Endodermal cell (in vitro differentiated cells): Measurements from ENCODE around the gene ZNF680. TPM values are rescaled to one million over a fixed set of nuclear protein-coding genes. Genes with fewer than 3 reads are reported as not detected.
A peak's percentile ranks its signal among the peaks of the same experiment; 100 is the strongest.
"Not testable (repeated sequence)": the region's sequence is repeated elsewhere in the genome, so short reads cannot be mapped to it uniquely, and the experiment has no call there.

Experiments used
- DNase-seq: peaks from one replicate; pipeline ENCODE4 v3.0.0-alpha.2; 2017
- H3K27ac ChIP-seq: 2 replicates; pipeline ENCODE4 v1.5.1; 2013; ENCODE audit warnings: mild to moderate bottlenecking, low read depth, low read length, moderate library complexity
- H3K27me3 ChIP-seq: 2 replicates; pipeline ENCODE4 v1.6.1; 2013; ENCODE audit warnings: mild to moderate bottlenecking, low read length, moderate library complexity; ENCODE audit not compliant: insufficient read depth, control insufficient read depth, poor library complexity, severe bottlenecking
- H3K36me3 ChIP-seq: 2 replicates; pipeline ENCODE4 v1.7.0; 2013; ENCODE audit warnings: mild to moderate bottlenecking, low read length, moderate library complexity; ENCODE audit not compliant: control insufficient read depth, insufficient read depth
- H3K4me1 ChIP-seq: one replicate; pipeline ENCODE4 v1.7.0; 2013; ENCODE audit warnings: low read length; ENCODE audit not compliant: control insufficient read depth, insufficient read depth
- H3K4me3 ChIP-seq: 2 replicates; pipeline ENCODE4 v1.5.1; 2013; ENCODE audit warnings: mild to moderate bottlenecking, low read length, moderate library complexity
- H3K9ac ChIP-seq: 2 replicates; pipeline ENCODE4 v1.6.1; 2013; ENCODE audit warnings: mild to moderate bottlenecking, low read length, moderate library complexity; ENCODE audit not compliant: poor library complexity, severe bottlenecking; ENCODE audit errors: extremely low read depth
- H3K9me3 ChIP-seq: 2 replicates; pipeline ENCODE4 v1.6.1; 2013; ENCODE audit warnings: mild to moderate bottlenecking, low read length, moderate library complexity; ENCODE audit not compliant: control insufficient read depth
- H3K27ac Mint-ChIP-seq: 2 replicates; pipeline ENCODE4 v1.8.0; 2020; ENCODE audit warnings: mixed read lengths
- H3K27me3 Mint-ChIP-seq: 2 replicates; pipeline ENCODE4 v1.8.0; 2021; ENCODE audit warnings: mild to moderate bottlenecking, mixed read lengths; ENCODE audit not compliant: insufficient read depth
- H3K36me3 Mint-ChIP-seq: 2 replicates; pipeline ENCODE4 v1.8.0; 2020; ENCODE audit warnings: low read depth, mixed read lengths
- H3K4me1 Mint-ChIP-seq: 2 replicates; pipeline ENCODE4 v1.8.0; 2020; ENCODE audit warnings: mixed read lengths
- H3K4me3 Mint-ChIP-seq: 2 replicates; pipeline ENCODE4 v1.8.0; 2020; ENCODE audit warnings: mild to moderate bottlenecking, moderate library complexity, mixed read lengths
- H3K9me3 Mint-ChIP-seq: 2 replicates; pipeline ENCODE4 v1.8.0; 2020; ENCODE audit warnings: mild to moderate bottlenecking, mixed read lengths
- CTCF ChIP-seq: fragments of 200-600 bp; sonication (generic); conservative IDR thresholded peaks from 2 replicates; pipeline ENCODE4 v1.5.0; 2021; ENCODE audit warnings: antibody characterized with exemption, mild to moderate bottlenecking
- WGBS, 2 experiments: methylation state at CpG; one replicate each; pipeline versions ENCODE4 v1.1.5 to v1.1.7; 2013; ENCODE audit warnings: missing lambda C conversion rate in 2 of 2, mixed read lengths in 1 of 2; ENCODE audit not compliant: insufficient coverage in 1 of 2, insufficient read length in 1 of 2; 5-methylcytosine and 5-hydroxymethylcytosine counted together
- total RNA-seq, 2 donors: library from RNA; stranded (reverse); fragmentation: NEBNext Ultra II Directional in 1 of 2; extraction: Animal tissue kit (Norgen Biotek cat#: 25700) in 1 of 2; gene quantifications; 2 replicates in 1 of 2; 3 replicates in 1 of 2; pipeline ENCODE4 v1.2.1, GENCODE V29; 2021

ZNF680 gene
- total RNA-seq, 2 donors from 2014 or later: 14.6 to 19.5 TPM

GRCh38 chr7:64555046-64555445 lies 7.8 kb downstream of the ZNF680 start:
- peaks cover 34% of the 10 kb centered on the region for H3K9me3 ChIP-seq
- H3K9me3 Mint-ChIP-seq: peaks cover 78% of the 10 kb centered on the region
- no peak overlapping the region for H3K27ac ChIP-seq
- H3K27me3 Mint-ChIP-seq: no peaks in the 10 kb centered on the region
- H3K4me3 Mint-ChIP-seq: no peak overlapping the region
- H3K36me3 Mint-ChIP-seq: peaks cover 41% of the 10 kb centered on the region
- no peaks in the 10 kb centered on the region for H3K27me3 ChIP-seq
- DNase-seq: no peak
- H3K4me1 ChIP-seq: no peaks in the 10 kb centered on the region
- H3K27ac Mint-ChIP-seq: no peak overlapping the region
- TF ChIP-seq CTCF: no peak
- H3K4me1 Mint-ChIP-seq: no peaks in the 10 kb centered on the region
- H3K4me3 ChIP-seq: peak overlapping the region; percentile 58
- no peak overlapping the region for H3K9ac ChIP-seq
- peaks cover 49% of the 10 kb centered on the region for H3K36me3 ChIP-seq

GRCh38 chr7:64554188-64554587 lies 8.7 kb downstream of the ZNF680 start:
- 83 to 86% methylated on average over 10 to 25 of the region's 28 CpGs for WGBS, 2 experiments
- H3K4me1 Mint-ChIP-seq, H3K27me3 Mint-ChIP-seq, H3K4me3 Mint-ChIP-seq, DNase-seq, H3K4me1 ChIP-seq, H3K27me3 ChIP-seq, H3K27ac ChIP-seq, H3K4me3 ChIP-seq, H3K27ac Mint-ChIP-seq, H3K9ac ChIP-seq: not testable (repeated sequence)
- Mint-ChIP-seq H3K9me3 (peaks cover 87% of the 10 kb centered on the region), H3K36me3 (peaks cover 42% of the 10 kb centered on the region)
- peaks cover 43% of the 10 kb centered on the region for H3K36me3 ChIP-seq
- peaks cover 34% of the 10 kb centered on the region for H3K9me3 ChIP-seq

GRCh38 chr7:64551375-64552142 lies 11.3 kb downstream of the ZNF680 start:
- Histone ChIP-seq H3K27ac (no peak overlapping the region), H3K9ac (no peak overlapping the region), H3K4me3 (no peak overlapping the region), H3K9me3 (peaks cover 26% of the 10 kb centered on the region), H3K4me1 (no peaks in the 10 kb centered on the region), H3K36me3 (peaks cover 28% of the 10 kb centered on the region), H3K27me3 (no peaks in the 10 kb centered on the region)
- Mint-ChIP-seq H3K27ac (no peak overlapping the region), H3K27me3 (no peaks in the 10 kb centered on the region), H3K4me1 (no peaks in the 10 kb centered on the region), H3K9me3 (peaks cover 77% of the 10 kb centered on the region), H3K36me3 (peaks cover 39% of the 10 kb centered on the region), H3K4me3 (no peak overlapping the region)
- WGBS, 2 experiments: 79 to 87% methylated on average over 3 to 6 of the region's 6 CpGs
- no peak for TF ChIP-seq CTCF
- no peak for DNase-seq

- Histone ChIP-seq H3K27me3 (no peaks in the 10 kb centered on the region), H3K27ac (no peak overlapping the region), H3K9ac (no peak overlapping the region), H3K4me1 (no peaks in the 10 kb centered on the region), H3K9me3 (peaks cover 6% of the 10 kb centered on the region), H3K36me3 (peaks cover 50% of the 10 kb centered on the region), H3K4me3 (no peak overlapping the region)
- WGBS, 2 experiments: 96% methylated on average over 2 of the region's 2 CpGs; no CpG with 5 or more reads in 1 of the 2 experiments
- H3K36me3 Mint-ChIP-seq: peaks cover 31% of the 10 kb centered on the region
- H3K4me3 Mint-ChIP-seq: no peak overlapping the region
- no peak for TF ChIP-seq CTCF
- no peaks in the 10 kb centered on the region for H3K27me3 Mint-ChIP-seq
- peaks cover 30% of the 10 kb centered on the region for H3K9me3 Mint-ChIP-seq
- no peak overlapping the region for H3K27ac Mint-ChIP-seq
- H3K4me1 Mint-ChIP-seq: no peaks in the 10 kb centered on the region
- DNase-seq: no peak
These were observed 18.9 kb downstream of the ZNF680 start for GRCh38 chr7:64544010-64544409.
